ENCODE results near the gene MARCHF3.

Gene MARCHF3

DNA sequence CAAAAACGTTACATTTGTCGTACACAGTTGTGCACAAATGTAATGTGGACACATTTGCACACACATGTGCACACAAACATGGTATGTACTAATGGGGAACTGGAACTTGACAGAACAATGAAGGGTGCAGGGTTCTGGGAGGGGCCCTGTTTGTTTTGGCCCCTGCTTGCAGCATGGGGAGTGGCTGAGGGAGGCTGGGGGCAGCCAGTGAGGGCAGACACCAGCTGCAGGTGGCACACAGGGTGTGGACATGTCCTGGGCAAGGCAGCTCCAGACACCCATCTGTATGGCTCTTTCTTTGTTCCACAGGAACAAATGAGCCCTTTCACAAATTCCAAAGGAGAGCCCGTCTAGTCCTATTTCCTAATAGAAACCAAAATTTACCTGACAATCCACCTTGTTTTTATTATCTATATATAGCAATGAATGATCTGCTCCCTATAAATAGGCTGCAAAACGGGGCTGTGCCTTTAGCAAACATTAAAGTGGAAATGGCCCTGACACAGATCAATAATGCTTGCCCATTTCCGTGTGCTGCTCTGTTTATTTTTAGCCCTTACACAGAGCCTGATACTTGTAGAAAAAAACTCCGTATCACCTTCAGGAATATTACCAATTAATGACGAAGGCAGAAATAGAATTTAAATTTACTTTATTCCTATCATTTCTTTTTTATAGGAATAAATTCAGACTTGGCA is 26.4 kb downstream of the MARCHF3 start:
- peaks cover 4% of the 10 kb centered on the region; the same call in 1 of the 2 replicates for H3K27me3 ChIP-seq (ENCODE audit: insufficient read depth, low read length)
- 0 out of 2 replicates have a peak, but pooled peaks cover 3% of the 10 kb centered on the region for H3K9me2 ChIP-seq (ENCODE audit: low read depth, low read length)
- H3K9ac ChIP-seq (ENCODE audit: low read length) = no peak overlapping the region
- no peaks in the 10 kb centered on the region for H3K4me1 ChIP-seq (ENCODE audit: insufficient read depth, low read length, severe bottlenecking)
- no peak overlapping the region for H2AFZ ChIP-seq (ENCODE audit: low read length)
- H3F3A ChIP-seq (ENCODE audit: insufficient read depth, low read length) = no peaks in the 10 kb centered on the region
- H3K79me2 ChIP-seq (ENCODE audit: insufficient read depth, low read length) = no peaks in the 10 kb centered on the region
- no peak for TF ChIP-seq EZH2 (IDR thresholded peaks at IDR 0.05; ENCODE audit: borderline replicate concordance, low read length)
- TF ChIP-seq, protein P1, sequence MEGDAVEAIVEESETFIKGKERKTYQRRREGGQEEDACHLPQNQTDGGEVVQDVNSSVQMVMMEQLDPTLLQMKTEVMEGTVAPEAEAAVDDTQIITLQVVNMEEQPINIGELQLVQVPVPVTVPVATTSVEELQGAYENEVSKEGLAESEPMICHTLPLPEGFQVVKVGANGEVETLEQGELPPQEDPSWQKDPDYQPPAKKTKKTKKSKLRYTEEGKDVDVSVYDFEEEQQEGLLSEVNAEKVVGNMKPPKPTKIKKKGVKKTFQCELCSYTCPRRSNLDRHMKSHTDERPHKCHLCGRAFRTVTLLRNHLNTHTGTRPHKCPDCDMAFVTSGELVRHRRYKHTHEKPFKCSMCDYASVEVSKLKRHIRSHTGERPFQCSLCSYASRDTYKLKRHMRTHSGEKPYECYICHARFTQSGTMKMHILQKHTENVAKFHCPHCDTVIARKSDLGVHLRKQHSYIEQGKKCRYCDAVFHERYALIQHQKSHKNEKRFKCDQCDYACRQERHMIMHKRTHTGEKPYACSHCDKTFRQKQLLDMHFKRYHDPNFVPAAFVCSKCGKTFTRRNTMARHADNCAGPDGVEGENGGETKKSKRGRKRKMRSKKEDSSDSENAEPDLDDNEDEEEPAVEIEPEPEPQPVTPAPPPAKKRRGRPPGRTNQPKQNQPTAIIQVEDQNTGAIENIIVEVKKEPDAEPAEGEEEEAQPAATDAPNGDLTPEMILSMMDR (IDR thresholded peaks at IDR 0.05; ENCODE audit: low read length) = no peak
- no peak overlapping the region for H3K27ac ChIP-seq (ENCODE audit: low read depth, low read length, poor library complexity, severe bottlenecking)
- H3K9me3 ChIP-seq (ENCODE audit: low read length) = no peaks in the 10 kb centered on the region
- no peaks in the 10 kb centered on the region for H3K36me3 ChIP-seq (ENCODE audit: insufficient read depth, low read length)
- H3K4me2 ChIP-seq (ENCODE audit: low read length) = no peak overlapping the region
- H3K4me3 ChIP-seq (ENCODE audit: low read depth, low read length, poor library complexity, severe bottlenecking) = no peak overlapping the region
- H4K20me1 ChIP-seq (ENCODE audit: insufficient read depth, low read length) = no peaks in the 10 kb centered on the region

DNA sequence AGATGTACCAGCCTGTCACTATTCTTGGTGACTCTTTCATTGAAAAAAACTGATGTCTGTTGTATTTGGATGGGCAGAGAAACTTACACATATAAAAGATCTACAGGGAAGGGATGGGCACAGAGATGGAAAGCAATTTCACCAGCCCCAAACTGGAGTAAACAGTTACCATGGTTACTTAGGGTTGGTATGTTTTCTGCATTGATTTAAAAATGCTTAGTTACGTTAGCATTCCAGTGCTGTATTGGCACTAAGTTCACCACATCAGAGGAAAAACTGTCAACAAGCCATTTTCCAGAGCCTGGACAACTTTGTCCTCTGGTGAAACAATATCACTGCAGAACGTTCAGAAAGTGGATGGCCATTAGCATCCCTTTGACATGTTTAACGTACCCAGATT is 28.0 kb downstream of the MARCHF3 start:
- Histone ChIP-seq H3K4me2 (ENCODE audit: low read length) (no peak overlapping the region), H3K4me1 (ENCODE audit: insufficient read depth, low read length, severe bottlenecking) (no peaks in the 10 kb centered on the region)

DNA sequence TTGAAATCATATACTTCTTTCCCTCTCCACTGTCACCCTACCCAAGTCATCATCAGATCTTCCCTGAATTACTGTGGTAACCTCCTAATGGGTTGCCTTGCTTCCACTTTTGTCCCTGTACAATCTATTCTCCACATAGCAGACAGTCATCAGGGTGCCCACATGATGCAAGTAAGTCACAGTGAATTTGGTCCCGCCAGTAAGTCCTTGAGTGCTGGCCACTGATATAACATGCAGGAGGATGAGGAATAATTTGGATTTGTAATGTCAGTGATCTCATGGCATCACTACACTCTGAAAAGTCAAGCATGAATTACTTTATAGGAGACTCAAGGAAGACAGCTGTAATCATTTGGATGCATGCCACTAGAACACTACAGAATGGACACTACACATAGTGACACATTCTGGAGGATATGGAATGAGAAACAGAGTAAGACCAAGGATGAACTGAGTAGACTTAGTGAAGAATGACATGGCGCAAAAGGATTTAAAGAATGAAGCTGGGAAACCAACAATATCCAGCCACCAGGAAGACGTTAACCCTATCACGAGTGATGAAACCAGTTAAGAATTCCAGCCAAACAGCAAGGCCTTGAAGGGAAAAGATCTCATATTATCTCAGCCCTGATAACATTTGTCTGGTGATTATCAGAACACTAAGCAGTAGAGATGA is 28.6 kb downstream of the MARCHF3 start:
- TF ChIP-seq, protein P1 (IDR thresholded peaks at IDR 0.05; ENCODE audit: low read length) = no peak
- no peak for TF ChIP-seq EZH2 (IDR thresholded peaks at IDR 0.05; ENCODE audit: borderline replicate concordance, low read length)
- Histone ChIP-seq H3K36me3 (ENCODE audit: insufficient read depth, low read length) (no peaks in the 10 kb centered on the region), H3K9ac (ENCODE audit: low read length) (no peak overlapping the region), H3K4me3 (ENCODE audit: low read depth, low read length, poor library complexity, severe bottlenecking) (no peak overlapping the region), H3K4me1 (ENCODE audit: insufficient read depth, low read length, severe bottlenecking) (no peaks in the 10 kb centered on the region), H4K20me1 (ENCODE audit: insufficient read depth, low read length) (no peaks in the 10 kb centered on the region), H3K27ac (ENCODE audit: low read depth, low read length, poor library complexity, severe bottlenecking) (no peak overlapping the region), H3K4me2 (ENCODE audit: low read length) (no peak overlapping the region), H3K9me3 (ENCODE audit: low read length) (no peaks in the 10 kb centered on the region), H3K9me2 (ENCODE audit: low read depth, low read length) (no peaks in the 10 kb centered on the region), H3K27me3 (ENCODE audit: insufficient read depth, low read length) (peaks cover 4% of the 10 kb centered on the region; the same call in 1 of the 2 replicates), H3K79me2 (ENCODE audit: insufficient read depth, low read length) (no peaks in the 10 kb centered on the region), H3F3A (ENCODE audit: insufficient read depth, low read length) (no peaks in the 10 kb centered on the region), H2AFZ (ENCODE audit: low read length) (no peak overlapping the region)

More for the DNA sequence above, 28.0 kb downstream of the MARCHF3 start:
- H3K36me3 ChIP-seq (ENCODE audit: insufficient read depth, low read length) = no peaks in the 10 kb centered on the region
- TF ChIP-seq, protein P1 (IDR thresholded peaks at IDR 0.05; ENCODE audit: low read length) = no peak
- TF ChIP-seq EZH2 (IDR thresholded peaks at IDR 0.05; ENCODE audit: borderline replicate concordance, low read length) = no peak
- no peaks in the 10 kb centered on the region for H3K79me2 ChIP-seq (ENCODE audit: insufficient read depth, low read length)
- no peaks in the 10 kb centered on the region for H4K20me1 ChIP-seq (ENCODE audit: insufficient read depth, low read length)
- no peaks in the 10 kb centered on the region for H3K9me3 ChIP-seq (ENCODE audit: low read length)
- H2AFZ ChIP-seq (ENCODE audit: low read length) = no peak overlapping the region
- H3K27me3 ChIP-seq (ENCODE audit: insufficient read depth, low read length) = peaks cover 4% of the 10 kb centered on the region; the same call in 1 of the 2 replicates
- H3K9me2 ChIP-seq (ENCODE audit: low read depth, low read length) = 0 out of 2 replicates have a peak, but pooled peaks cover 3% of the 10 kb centered on the region
- no peak overlapping the region for H3K4me3 ChIP-seq (ENCODE audit: low read depth, low read length, poor library complexity, severe bottlenecking)
- no peak overlapping the region for H3K9ac ChIP-seq (ENCODE audit: low read length)
- no peaks in the 10 kb centered on the region for H3F3A ChIP-seq (ENCODE audit: insufficient read depth, low read length)
- H3K27ac ChIP-seq (ENCODE audit: low read depth, low read length, poor library complexity, severe bottlenecking) = no peak overlapping the region

Data from OCI-LY1 (cell line).